ENCODE results near the gene TFCP2L1.

Gene TFCP2L1

DNA sequence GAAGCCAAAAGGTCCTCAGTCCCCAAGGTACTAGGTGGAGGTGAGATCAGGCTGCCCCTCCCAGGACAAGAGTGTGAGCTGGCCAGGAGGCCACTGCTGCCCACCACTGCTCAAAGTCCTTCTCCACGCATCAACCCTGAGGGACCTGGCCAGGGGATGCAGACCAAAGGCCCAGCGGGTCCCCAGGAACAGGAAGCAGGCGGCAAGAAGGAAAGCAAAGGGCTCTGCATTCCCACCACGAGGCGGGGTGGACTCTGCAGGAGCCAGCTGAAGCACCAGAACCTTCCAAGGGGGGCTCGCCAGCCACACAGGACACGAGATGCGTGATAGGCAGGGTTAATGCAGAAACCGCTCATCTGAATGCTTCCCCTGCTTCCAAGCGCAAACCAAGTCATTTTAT, 67.4 kb downstream of the TFCP2L1 start:
- DNase-seq = no peak

DNA sequence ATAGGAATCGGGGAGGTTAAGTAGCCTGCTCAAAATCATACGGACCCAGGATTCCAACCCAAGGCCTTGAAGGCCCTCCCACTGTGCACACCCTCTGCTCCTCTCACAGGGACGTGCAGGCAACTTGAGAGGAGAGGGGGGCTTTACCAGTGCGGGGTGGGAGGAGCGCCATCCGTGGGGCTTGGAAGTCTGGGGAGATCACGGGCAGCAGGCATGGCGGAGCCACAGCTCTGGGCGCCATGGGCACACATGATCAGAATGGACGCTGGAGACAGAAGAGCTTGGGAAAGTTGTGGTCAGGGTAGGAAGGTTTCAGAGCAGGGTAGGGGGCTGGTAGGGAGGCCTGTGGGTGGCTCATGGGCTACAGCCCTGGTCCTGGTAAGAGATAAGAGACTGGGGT, 70.7 kb downstream of the TFCP2L1 start:
- no peak for DNase-seq

DNA sequence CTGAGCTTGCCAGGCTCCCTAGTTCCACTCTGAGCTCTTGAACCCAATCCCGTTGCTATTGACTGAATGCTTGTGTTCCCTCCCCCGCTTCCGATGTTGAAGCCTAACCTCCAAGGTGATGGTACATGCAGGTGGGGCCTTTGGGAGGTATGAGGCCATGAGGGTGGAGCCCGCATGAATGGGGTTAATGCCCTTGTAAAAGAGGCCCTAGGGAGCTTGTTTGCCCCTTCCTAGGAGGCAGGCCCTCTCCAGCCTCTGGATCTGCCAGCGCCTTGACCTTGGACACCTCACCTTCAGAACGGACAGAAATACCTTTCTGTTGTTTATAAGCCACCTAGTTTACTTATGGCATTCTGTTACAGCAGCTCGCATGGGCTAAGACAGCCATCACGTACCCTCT, 71.6 kb downstream of the TFCP2L1 start:
- DNase-seq = no peak

DNA sequence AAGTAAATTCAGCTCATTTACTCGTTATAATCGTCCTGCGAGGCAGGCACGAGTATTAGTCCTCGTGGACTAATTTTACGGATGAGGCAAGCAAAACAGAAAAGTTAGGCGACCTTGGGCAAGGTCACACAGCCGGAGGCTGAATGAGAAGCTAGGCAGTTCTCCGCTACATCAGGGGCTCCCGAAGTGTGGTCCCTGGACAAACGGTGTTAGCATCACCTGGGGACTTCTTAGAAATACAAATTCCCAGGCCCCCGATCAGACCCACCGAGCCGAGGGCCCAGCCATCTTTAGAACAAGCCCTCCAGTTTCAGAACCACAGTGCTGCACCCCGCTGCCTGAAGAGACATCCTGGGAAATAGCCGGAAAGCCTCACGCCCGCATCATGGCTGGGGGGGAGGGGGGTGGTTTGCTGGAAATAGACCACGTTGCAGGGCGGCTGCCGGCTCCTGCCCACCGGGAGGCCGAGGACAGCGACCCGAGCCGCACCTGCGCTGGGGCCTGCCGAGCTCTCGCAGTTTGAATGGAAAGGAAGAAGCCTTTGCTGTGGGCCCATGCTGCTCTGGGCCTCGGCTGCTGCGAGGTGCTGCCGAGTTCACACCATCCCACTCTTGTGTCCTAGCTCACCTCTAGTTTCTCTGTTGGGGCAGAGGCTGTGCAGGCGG, 72.2 kb downstream of the TFCP2L1 start:
- DNase-seq = no peak

DNA sequence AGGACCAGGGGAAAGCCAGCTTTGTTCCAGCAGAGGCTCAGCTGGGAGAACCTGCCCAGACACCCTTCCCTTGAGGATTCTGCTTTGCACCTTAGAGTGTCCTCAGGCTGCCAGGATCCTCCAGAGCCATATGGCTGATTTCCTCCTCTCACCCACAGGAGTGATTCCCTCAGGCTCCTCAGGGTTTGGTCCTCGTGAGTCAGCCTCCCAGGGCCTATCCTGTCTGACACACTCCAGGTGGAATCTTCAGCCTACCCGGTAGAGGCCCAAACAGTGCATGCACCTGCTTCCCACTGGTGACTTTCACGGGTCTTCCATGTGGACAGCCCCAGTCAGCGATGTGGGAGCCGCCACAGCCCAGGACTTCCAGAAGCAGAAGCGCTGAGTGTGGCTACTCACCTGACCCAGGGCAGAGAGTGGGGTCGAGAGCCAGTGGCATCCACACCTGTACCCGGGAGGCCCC, 73.3 kb downstream of the TFCP2L1 start:
- no peak for DNase-seq

DNA sequence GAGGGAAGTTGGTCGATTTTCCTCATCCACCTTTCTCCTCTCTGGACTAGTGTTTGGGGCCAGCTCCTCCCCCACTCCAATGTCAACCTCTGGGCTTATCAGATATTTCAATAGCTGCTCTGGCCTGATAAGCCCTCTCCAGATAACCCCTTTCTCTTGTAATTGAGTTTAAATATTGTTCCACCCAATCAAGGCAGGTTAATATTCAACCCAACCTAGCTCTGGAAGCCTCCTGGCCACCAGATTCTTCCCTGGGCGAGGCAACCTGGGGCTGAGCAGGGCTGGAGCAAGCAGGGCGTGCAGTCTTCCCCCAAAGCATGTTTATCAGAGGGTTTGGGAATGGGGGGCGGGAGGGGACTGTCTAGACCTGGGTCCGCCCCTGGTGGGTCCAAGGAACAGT, 73.8 kb downstream of the TFCP2L1 start:
- no peak for DNase-seq

DNA sequence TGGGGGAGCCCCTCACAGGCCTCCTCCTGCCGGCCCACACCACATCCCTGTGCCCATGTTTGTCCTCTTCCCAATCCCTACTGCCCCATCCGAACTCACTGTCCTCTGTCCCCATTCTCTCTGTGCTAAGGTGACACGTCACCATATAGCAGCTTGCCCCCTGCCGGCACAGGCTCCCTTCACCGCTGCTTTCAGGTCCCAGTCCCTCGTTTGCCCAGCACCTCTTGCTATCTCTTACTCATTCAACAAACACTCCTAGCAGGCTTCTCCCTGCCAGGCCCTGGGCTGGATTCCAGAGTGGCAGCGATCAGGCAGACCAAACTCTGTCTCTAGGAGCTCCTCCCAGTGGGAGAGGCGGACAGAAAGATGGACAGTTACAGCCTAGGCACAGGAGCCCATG, 74.3 kb downstream of the TFCP2L1 start:
- DNase-seq = no peak

DNA sequence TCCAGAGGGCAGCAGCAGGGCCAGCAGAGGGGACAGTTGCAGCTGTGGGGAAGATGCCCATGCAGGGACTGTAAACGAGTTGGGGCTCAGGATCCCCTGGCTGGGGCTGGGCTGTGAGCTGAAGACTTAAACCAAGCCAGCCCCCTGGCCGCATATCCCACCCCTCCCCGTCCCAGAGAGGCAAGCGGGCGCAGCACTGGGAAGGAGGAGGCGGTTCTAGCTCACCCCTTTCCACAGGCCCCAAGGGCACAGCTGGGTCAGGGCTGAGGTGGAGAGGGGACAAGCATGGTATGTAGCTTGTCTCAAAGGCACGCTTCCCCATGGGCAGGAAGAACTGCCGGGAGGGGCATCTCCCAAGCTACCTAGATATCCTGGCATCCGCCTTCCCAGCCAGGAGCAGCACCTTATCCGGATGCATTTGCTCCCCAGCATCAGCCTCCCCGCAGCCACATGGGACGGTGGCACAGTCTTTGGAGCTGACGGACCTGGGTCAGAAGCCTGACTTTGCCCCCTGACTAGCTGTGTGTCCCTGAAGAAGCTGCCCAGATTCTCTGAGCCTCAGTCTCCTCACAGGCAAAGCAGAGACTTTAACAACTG, 75.9 kb downstream of the TFCP2L1 start:
- DNase-seq = no peak

DNA sequence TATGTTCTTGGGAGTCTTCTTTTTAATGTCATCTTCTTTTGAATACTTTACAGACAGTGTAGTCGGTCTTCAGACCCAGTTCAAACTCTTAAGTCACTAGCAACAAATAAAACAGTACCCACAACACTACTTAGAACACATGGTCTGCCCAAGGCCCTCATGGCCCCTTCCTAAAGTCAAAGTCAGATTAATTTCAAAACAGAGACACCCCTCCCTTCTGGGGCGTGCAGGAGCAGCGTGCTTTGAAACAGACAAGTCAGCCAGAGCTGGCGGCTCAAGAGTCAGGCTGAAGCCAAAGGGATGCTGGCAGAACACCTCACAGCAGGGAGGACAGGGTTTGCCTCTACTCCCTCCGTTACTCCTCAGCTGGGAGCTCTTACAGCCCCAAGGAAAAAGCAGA, 77.5 kb downstream of the TFCP2L1 start:
- DNase-seq = no peak

DNA sequence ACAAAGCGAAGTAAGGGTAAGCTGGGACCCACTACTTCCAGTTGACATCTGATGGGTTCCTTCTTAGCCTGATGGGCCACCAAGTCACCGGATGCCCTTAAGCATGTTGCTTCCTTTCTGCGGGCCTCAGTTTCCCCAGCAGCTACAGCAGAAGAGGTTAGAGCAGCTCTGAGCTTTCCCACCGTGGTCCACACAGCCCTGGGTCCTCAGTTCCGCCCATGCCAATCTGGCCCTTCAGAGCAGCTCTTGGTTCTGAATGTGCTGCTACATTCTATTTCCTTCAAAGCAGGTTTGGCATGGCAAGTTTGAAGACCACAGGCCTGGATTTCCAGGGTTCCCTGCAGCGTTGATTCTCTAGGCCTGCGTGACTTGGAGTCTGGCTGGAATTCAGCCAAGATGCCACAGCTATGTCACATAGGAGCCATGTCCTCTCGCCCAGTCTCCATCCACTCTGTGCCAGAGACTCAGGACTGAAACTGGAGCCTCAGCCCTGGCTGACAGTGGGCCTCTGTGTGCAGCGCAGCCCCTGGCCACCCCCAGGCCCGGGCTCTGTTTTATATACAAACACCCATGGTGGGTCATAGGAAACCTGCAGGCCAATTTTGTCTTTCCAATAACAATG, 79.6 kb downstream of the TFCP2L1 start:
- DNase-seq = no peak

DNA sequence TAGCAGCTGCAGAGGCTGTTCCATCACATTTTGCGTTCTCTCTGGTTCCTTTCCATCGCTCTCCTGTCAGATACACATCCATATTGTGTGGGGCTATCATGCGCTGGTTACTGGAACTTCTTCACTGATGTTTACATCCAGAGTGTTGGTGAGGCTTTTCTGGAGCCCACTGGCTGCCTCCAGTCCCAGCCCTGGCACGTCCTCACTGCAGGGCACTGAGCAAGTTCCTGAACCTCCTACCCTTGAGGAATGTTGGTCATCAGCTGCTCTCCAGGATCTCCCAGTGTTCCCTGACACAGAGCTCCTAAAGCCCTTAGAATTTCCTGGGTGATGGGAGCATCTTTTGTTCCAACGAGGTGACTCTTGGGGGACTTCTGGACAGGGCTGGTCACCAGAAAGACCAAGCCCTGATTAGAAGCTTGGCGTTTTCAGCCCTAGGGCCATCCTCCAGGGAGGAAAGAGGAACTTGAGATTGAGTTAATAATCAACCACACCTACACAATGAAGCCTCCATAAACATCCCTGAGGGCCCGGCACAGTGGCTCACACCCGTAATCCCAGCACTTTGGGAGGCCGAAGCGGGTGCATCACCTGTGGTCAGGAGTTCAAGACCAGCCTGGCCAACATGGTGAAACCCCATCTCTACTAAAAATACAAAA, 81.3 kb downstream of the TFCP2L1 start:
- no peak for DNase-seq

DNA sequence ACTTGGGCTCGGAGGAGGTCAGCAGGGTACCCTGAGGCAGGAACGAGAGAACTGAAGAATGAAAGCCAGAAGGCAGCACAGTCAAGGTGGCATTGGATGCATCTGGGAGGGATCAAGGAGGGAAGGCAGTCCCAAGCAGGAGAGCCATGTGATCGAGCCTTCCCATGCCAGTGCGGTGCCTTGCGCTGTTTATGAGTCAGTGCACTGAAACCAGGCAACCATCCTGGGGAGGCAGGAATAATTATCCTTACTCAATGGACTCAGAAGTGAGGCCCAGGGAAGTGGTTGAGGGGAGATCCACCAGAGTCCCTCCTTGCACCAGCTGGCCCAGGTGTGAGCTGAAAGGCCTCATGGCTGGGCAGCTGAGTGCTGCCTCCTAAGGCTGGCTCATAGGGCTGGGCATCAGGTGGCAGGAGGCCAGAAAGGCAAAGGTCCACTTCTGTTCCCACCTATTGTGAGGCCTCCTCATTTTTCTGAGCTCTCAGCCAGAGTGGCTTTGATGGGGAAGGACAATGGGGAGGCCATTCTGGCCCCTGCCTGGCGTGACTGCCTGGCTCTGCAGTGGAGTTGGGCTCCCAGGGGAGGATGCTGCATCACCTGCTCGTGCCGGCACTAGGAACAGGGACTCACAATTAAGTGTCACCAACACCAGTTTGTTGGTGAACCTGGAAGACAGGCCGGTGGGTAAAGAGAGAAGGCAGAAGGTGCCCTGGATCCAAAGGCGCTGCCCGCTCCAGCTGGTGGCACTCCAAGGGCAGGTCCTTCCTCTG, 82.3 kb downstream of the TFCP2L1 start:
- no peak for DNase-seq

DNA sequence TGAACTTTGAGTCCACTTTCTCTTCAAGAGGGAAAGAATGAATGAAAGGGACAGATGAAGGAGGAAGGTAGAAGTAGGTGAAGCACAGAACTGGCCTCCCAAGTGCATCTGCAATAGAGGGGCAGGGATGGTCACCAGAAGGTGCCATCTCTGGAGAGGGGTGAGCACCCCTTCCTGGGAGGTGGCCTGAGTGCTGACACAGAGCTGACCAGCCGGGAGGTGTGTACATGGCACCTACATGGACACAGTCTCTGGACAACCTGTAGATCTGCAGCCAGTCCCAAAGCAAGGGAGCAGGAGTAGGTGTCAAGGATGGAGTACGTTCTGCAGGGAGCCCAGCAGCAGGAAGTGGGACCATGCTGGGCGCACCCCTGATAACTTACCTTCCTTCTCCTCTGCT, 83.2 kb downstream of the TFCP2L1 start:
- DNase-seq = no peak

DNA sequence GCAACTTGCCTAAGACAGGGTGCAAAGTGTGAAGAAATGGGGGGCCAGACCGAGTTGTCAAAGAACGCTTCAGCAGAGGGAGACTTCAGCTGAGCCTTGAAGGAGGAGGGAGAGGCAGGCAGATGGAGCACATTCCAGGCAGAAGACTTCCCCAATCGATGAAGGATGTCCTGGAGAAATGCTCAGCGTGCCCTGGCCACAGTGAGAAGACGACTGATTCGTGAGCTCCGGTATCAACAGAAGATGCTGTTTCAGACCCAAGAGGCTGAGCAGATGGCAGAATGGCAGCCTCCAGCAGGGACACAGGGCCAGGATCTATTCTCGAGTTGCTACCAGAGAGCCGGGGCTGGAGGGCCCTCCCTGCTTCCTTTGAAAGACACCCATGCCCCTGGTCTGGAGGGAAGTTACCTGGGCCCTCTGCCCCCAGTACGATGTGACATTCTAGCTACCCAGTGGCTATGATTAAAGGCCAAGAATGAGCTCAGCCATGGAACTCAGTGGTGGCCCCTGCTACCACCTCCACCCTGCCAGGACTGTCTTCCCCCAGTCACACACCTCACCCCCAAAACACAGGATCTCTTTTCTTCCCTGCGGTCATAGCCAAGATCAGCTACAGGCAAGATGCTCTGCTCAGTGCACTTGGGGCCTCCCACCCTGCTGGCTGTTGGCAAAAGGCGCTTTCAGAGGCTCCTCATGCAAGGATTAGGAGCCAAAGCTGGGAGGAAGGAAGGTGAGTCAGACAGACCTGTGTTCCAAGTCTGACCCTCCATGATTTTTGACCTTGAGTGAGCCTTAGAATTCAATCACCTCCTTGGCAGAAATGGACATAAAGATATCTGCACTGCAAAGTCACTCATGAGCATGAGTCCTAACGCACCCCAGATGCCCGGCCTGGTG, 84.3 kb downstream of the TFCP2L1 start:
- no peak for DNase-seq

DNA sequence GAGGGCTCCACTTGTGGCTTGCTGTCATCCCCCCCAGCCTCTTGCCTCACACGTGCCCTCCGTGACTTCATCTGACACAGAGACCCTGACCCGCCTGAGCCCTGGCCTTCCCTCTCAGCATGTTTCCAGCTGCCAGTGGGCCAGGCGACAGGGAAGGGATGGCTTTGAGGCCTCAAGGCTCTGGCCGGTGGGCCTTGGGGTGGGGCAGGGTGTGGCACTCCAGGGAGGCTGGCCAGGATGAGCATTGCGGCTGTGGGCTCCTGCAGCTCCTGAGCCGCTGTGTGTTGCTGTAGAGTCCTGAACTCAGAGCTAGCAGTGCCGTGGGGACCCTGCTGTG, 85.0 kb downstream of the TFCP2L1 start:
- DNase-seq = no peak

DNA sequence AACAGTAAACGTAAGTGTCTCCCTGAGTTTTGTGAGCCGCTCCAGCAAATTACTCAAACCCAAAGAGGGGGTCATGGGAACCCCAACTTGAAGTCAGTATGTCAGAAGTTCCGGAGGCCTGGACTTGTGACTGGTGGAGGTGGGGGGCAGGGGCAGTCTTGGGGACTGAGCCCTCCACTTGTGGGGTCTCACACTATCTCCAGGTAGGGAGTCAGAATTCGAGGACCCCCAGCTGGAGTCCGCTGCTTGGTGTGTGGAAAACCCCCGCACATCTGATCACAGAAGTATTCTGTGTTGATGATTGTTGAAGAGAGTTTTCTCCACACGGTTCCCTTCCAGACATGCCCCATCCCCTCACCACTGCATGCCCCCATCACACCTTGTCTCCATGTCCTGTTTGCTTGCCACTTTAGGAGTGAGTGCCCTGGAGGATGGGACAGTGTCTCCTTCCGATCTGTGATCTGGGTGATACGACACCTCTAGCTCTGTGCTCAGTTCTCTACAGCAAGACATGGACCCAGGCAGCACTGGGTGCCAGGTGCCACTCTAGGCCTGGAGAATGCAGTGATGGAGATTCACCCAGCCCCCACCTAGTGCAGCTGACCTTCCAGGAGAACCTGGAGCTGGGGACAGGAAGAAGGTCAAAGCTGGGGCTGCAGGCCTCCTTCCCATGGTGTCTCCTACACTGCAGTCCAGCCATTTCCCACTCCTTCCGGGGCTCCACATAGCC, 85.6 kb downstream of the TFCP2L1 start:
- DNase-seq = no peak

DNA sequence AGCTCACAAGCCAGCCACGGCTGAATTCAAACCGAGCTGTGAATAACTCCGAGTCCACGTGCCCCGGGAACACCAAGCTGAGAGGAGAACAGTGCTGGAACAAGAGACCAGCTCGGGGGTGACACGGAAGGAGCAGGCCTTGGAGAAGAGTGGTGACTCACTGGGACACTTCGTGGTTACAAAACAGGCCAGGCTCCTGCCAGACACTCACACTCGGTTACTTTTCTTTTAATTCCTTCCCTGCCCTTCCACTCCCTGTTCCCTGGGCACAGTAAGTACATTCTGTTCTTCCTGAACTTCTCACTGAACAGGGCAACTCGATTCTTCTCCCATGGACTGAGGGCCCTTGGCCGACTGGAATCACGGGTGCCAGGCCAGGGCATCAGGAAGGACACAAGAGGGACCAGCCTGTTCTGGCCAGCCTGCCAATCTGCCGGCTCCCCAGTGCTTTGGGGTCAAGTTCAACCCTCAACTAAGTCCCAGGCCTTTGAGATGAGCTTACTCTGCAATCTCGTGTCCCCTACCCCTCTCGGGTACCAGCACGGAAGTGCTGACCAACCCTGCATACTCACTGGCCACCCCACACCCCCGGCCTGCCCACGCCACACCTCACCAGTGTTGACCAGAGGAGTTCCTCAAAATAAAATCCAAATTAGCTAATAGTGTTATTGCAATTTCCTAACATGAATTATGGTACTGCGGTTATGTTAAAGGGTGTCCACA, 87.5 kb downstream of the TFCP2L1 start:
- no peak for DNase-seq

DNA sequence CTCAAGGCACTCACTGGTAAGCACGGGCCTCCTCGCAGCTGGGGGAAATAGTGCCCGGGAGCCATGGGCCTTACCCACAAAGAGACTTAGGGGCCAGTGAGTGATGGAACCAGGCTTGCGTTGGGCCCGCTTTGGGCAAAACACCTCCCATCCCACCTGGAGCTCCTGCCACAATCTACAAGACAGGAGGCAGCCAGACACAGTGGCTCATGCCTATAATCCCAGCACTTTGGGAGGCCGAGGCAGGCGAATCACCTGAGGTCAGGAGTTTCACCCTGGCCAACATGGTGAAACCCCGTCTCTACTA, 88.2 kb downstream of the TFCP2L1 start:
- DNase-seq = no peak

DNA sequence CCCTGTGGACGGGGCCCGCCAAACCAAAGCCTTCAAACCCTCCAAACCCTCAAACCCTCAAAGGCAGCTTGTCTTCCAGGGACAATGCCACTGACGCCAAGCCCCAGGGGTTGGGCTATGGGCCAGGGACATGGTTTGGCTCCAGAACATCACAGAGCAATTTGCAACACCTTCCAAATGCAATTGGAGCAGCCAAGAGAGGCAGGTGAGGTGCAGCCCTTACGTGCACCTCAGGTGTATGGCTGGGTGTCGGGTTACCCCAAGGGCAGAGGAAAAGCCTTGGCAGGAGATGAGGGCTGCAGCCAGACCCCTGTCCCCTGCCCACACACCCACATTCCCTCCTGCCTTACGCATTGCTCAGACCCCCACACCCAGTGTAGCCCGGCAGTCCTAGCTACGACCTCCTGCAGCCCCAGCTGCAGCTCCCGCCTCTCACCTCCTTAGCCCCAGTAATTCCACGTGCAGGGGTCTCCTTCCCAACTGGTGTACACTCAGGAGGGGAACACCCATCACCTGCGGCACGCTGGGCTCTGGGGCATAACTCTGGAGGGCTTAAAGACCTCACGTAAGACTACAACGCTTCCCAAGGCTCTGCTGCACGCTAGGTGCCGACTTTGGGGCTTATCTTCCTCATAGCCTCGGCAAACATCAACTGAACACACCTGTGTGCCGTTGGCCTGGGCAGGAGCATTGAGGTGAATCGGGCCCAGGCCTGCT, 88.7 kb downstream of the TFCP2L1 start:
- no peak for DNase-seq

DNA sequence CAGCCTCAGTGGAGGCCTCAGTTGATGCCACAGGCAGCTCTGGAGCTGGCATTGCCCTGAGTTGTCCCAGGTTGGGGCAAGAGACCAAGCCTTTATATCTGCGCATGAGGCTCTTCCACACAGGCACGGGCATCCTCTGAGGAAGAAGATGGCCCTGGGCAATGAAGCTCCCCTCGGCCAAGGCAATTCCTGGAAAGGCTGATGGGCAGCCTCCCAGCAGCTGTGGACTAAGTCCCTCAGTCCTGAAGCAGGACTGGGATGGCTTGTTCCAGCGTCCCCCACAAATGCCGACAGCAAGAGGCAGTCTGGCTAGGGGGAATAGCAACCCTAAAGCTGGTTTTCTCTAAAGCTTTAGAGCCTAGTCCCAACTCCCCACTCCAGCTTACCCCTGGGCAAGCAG, 90.0 kb downstream of the TFCP2L1 start:
- no peak for DNase-seq
